GM21825 (cell line): ENCODE measurements around the gene DNAH5.

ENCODE experiments used
- ATAC-seq: cut with Tn5 transposase; IDR thresholded peaks from one replicate; pipeline ENCODE4 v1.9.1; 2021; ENCODE audit warnings: mild to moderate bottlenecking, moderate library complexity; ENCODE audit not compliant: unreplicated experiment

Gene DNAH5

DNA sequence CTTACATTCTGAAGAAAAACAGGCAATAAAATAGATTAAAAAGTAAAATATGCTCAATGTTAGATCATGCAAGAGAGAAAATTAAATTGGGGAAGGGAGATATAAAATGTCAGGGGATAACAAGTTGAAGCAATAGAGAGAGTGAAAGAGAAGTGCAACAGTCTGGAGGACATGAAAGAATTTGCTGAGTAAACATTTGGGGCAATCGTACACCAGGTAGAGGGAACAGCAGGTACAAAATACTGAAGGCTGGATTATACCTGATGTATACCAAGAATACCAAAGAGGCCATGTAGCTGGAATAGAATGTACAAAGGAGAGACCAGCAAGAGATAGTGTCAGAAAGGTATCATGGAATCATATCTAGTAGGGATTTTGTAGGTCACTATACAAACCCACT, 300.8 kb downstream of the DNAH5 start:
- no peak for ATAC-seq

DNA sequence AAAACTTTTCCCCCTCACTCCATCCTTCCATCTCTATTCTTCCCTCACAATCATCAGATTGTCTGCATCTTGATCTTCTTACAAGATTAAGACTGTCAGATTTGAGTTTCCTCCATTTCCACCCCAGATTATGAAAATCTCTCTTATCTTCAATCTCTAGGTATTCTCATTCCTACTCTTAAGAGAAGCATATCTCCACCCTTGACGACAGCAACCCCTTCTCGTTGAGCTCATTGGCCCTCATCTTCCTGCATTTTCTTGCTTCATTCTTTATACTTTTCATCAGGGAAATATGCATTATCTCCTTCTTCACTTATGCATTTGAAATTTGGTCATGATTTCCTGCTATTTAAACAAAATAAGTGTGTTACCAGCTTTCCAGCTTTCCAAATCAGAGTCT, 301.3 kb downstream of the DNAH5 start:
- ATAC-seq: no peak
